NOMO-1 treated with dmso at 0.1 percent for 144 hours (cell line): Measurements from ENCODE around the gene BSPH1.
"Not testable (repeated sequence)": the region's sequence is repeated elsewhere in the genome, so short reads cannot be mapped to it uniquely, and the experiment has no call there.

Source experiments
- DNase-seq: peaks from one replicate; lab custom pipeline; 2025; ENCODE audit not compliant: unreplicated experiment; lab: John Stamatoyannopoulos, UW

BSPH1 gene, protein sequence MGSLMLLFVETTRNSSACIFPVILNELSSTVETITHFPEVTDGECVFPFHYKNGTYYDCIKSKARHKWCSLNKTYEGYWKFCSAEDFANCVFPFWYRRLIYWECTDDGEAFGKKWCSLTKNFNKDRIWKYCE

DNA sequence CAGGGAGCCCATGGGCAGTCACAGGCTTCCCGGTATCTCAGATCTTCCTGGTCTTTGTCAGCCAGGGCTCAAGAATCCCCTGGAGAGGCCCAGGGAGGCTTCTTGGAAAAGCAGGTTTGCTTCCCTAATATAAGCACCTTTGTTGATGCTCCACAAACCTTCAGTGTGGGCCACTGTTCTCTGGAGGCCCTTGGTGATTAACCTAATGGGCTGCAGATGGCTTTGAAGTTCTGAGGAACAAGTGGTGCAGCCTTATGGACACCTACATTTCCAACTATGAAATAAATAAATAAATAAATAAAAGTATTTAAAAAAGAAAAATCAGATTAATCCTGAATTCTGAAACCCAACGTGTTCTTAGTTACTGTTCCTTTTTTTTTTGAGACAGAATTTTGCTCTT is at the start of gene BSPH1:
BSPH1 (minus strand) TSS at position 101 of the 400 bp plus-strand sequence; CDS start at position 12, 89 bp downstream.
- DNase-seq: no peak

DNA sequence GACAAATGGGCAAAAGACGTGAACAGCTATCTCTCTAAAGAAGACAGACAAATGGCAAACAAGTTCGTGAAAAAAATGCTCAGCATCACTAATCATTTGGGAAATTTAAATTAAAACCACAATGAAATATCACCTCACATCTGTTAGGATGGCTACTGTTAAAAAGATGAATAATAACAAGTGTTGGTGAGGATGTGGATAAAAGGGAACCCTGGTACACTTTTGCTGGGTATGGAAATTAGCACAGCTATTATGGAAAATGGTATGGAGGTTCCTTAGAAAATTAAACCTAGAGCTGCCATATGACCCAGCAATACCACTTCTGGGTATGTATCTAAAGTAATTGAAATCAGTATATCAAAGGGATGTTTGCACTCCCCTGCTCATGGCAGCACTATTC is 44.8 kb upstream of the BSPH1 start:
- no peak for DNase-seq

DNA sequence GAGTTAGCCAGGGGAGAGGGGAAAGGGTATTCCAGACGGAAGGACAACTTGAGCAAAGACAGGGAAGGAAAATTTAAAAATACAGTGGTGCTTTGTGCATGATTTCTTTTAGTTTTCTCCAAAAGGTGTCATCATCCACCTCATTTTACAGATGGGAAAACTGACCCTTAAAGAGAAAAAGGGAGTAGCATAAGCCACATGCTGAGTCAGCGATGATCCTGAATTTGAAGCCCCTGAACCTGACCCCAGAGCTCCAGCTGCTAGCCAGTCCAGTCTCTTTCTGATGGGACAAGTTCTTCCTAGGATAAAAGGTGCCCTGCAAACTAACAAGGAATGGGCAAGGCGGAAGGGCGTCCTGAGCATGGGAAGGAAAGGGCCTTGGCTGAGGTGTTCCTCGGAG is 41.6 kb upstream of the BSPH1 start:
- no peak for DNase-seq

DNA sequence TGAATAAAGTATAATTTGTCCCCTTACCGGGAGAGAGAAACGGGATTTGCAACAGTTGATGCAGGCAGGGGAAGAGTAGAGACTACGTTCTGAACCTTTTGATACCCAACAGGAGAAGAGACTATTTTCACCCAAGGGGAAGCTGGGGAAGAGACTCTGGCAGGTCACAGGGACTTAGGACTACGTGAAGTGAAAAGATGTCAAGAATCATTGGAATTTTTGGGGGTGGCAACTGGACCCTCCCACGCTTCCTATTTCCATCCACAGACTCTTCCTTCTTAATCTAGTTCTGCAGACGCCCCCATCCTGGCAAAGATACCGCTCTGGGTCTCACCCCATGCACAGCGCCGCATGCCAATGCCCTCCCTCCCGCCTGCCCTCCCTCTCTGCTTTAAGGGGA is 38.1 kb upstream of the BSPH1 start:
- DNase-seq: no peak

DNA sequence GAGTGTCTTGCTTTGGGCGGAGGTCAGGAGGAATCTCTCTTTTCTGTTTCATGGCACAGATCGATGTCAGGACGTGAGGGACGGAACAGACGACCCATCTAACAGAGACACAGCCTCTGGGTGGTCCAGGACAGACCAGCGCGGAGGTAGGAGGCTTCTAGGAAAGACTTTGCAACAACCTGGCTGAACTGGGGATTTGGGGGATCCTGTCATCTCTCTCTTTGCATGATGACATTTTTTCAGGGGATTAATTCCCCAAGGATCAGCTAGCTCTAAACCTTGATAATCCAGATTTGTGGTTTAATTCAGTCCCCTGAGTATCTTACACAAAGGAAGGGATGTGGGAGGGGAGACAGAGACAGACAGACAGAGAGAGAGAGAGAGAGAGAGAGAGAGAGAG is 37.5 kb upstream of the BSPH1 start:
- DNase-seq: no peak

DNA sequence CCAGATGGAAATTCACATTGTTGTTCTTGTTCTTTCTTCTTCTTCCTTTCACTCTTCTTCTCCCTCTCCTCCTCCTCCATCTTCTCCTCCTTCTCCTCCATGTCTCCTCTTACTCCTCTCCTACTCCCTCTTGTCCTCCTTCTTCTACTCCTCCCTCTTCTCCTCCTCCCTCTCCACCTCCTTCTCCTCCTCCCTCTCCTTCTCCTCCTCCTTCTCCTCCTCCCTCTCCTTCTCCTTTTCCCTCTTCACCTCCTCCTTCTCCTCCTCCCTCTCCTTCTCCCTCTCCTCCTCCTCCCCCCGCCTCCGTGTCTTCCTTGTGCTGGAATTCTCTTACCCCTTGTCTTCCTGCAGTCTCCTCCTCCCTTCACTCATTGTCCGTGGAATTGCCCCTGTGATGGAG is 33.5 kb upstream of the BSPH1 start:
- no peak for DNase-seq

DNA sequence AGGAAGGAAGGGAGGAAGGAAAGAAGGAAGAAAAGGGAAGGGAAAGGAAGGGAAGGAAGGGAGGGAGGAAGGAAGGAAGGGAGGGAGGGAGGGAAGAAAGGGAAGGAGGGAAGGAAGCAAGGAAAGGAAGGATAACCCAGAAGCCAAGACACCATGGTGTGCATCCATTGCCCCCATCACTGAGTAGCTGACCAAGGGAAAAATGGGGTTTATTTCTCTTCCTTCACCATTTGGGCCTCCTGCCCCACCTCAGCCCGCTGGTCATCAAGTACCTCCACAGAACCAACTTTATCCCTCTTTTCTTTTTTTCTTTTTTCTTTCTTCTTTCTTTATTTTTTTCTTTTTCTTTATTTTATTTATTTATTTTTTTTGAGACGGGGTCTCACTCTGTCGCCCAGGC is 31.5 kb upstream of the BSPH1 start:
- DNase-seq: no peak

DNA sequence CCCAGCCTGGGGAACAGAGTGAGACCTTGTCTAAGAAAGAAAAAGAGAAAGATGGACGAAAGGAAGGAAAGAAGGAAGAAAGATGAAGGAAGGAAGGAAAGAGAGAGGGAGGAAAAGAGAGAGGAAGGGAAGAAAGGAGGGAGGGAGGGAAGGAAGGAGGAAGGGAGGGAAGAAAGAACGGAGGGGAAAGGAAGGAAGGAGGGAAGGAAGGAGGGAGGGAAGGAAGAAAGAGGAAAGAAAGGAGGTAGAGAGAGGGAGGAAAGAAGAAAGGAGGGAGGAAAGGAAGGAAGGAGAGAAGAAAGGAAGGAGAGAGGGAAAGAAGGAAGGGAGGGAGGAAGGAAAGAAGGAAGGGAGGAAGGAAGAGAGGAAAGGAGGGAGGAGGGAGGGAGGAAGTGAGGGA is 31.0 kb upstream of the BSPH1 start:
- DNase-seq: no peak

DNA sequence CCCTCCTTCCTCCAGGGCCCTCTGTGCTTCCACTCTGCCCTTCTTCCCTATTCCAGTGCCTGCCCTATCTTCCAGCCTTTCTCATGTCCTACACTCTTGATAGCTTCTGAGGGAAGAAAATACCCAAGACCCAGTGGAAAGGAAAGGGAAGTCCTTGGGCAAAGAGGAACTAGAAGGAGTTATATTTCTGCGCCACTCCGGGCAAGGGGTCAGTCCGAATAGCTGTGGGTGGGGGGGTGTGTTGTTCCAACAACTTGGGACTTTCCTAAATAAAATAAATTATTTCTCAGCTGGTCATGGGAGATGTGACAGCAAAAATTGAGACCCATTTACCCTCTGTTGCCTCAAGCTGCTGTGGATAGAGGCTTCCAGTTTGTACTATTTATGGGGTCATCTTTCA is 28.7 kb upstream of the BSPH1 start:
- DNase-seq: no peak

DNA sequence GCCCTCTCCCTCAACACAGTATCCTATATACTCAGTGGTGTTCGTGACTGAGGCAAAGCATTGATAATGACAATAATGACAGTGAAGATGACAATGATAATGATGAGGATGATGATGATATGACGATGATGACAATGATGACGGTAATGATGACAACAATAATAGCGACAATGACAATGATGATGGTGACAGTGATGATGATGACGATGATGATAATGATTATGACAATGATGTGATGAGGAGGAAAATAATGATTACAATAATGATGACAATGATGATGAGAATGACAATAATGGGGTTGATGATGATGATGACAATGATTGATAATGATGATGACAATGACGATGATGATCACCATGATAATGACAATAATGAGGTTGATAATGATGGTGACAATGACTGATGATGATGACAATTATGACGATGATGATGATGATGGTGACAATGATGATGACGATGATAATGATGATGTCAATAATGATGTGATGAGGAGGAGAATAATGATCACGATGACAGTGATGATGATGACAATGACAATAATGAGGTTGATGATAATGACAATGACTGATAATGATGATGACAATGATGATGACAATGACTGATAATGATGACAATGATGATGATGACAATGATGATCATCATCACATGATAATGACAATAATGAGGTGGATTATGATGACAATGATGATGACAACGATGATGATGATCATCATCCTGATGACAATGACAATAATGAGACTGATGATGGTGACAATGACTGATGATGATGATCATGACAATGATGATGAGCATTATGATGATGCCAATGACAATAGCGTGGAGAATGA is 19.2 kb upstream of the BSPH1 start:
- no peak for DNase-seq

DNA sequence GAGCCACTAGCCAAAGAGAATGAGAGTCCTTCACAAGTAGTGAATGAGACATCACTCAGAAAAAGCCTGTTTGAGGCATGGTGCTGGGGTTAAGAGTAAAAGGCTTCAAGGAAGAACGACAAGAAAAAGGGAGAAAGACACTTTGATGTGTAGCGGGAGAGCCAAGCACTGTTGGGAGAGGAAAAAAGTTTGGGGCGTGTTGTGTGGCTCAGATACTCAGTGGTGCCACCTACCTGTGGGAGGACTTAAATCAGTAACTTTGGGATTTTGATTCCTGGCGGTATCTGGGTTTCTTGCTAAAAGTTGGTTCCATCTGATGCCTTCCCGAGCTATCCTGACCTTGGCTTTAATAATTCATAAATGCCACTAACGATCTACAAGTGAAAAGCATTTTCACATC is 14.8 kb upstream of the BSPH1 start:
- no peak for DNase-seq

DNA sequence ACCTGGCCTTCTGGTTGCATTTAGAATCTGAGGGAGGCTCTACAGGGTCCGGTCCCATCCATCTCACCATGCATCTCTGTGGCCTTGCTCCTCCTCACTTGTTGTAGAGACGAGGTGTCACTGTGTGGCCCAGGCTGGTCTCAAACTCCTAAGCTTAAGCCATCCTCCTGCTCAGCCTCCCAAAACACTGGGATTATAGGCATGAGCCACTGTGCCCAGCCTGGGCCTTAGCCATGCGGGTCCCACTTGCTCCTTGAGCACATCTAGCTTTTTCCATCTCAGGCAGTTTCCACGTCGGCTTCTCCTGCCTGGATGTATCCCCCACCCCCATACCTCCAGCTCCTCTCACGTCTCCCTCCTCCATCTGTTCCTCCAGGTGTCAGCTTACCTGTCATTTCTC is 12.3 kb upstream of the BSPH1 start:
- DNase-seq: no peak

DNA sequence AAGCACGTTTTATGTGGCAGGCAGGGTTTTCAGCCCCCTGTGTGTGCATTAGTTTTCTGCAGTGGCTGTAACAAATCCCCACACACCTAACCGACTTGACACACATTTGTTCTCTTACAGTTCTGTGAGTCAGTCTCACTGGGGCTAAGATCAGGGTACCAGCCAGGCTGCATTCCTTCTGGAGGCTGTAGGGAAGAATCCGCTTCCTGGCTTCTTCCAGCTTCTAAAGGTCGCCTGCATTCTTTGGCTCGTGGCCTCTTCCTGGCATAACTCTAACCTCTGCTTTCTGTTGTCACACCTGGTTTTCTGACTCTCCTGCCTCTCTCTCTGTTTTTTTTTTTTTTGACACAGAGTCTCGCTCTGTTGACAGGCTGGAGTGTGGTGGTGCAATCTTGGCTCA is 8.9 kb upstream of the BSPH1 start:
- DNase-seq: no peak

DNA sequence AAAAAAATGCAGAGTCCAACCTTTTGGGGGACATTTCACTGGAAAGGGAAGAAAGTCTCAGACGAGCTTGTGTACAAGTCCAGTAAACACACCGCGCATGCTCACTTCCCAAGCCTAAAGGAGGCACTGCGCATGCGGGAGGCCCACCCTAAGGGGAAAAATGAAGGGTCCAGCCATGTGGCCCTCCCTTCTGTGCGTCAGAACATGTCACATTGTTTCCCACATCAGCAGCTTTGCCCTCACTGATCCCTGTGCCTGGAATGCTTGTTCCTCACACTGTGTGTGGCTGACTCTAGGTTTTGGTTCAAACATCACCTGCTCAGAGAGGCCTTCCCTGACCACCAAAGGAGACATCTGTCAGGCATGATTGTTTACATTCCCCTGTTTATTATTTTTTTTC is 6.8 kb upstream of the BSPH1 start:
- no peak for DNase-seq

DNA sequence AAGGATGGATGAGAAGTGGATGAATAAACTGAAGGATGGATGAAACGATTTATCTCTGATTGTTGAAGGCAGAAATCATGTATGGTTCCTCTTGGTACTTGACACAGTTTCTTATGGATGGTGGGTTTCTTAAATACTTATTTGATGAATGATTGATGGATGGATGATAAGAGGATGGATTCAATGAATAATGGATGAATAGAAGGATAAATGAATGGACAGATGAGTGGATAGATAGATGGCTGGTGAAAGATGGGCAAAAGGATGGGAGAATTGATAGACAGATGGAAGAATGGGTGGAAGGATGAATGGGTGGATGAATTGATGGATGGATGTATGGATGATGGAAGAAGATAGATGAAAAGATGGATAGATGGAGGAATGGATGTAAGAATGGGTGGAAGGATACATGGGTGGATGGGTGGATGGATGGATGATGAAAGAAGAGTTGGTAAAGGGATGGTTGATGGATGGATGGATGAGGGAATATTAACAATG is 4.3 kb upstream of the BSPH1 start:
- no peak for DNase-seq

DNA sequence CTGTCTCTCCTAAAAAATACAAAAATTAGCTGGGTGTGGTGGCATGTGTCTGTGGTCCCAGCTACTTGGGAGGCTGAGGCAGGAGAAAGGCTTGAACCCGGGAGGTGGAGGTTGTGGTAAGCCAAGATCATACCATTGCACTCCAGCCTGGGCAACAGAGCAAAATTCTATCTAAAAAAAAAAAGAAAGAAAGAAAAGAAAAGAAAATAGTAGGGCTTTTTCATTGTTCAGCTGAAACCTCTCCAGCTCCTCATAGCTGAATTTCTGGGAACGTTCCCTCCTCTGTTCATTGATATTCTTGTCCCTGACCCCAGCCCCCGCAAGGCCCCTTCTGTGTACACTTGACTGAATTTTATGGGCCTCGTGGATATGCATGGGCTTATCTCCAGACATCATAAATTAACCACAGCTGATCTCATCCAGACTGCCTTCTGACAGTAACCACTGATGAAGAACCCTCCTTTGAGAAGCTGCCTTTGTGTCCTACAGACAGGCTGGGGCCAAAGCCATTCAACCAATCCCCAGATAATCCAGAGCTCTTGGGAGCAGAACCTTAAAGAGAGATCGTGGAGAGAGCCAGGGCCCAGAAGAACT is 2.3 kb upstream of the BSPH1 start, which contains the start of gene ELSPBP1:
ELSPBP1 (plus strand) TSS at position 424 of the 594 bp plus-strand sequence. CDS start 14,036 bp downstream, outside the sequence.
- no peak for DNase-seq

DNA sequence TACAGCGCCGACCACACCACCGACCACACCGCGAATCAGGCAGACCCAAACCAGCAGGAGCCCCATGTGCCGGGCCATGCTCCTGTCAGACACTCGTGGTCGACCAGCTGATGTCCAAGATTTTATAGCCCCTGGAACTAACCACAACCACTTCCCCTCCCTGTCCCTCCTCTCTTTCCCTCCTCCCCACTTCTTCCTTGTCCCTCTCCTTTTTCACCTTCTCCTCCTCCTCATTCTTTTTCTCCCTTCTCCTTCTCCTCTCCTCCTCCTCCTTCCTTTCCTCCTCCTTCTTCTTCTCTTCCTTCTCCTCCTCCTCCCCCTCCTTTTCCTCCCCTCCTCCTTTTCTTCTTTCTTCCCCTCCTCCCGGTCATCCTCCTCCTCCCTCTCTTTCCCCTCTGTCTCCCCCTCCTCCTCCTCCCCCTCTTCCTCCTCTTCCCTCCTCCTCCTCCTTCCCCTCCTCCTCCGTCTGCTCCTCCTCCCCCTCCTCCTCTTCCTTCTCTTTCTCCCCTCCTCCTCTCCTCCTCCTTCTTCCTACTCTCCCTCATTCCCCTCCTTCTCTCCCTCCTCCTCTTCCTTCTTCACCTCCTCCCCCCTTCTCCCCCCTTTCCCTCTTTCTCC is 670 bp downstream of the BSPH1 start:
- DNase-seq: no peak

DNA sequence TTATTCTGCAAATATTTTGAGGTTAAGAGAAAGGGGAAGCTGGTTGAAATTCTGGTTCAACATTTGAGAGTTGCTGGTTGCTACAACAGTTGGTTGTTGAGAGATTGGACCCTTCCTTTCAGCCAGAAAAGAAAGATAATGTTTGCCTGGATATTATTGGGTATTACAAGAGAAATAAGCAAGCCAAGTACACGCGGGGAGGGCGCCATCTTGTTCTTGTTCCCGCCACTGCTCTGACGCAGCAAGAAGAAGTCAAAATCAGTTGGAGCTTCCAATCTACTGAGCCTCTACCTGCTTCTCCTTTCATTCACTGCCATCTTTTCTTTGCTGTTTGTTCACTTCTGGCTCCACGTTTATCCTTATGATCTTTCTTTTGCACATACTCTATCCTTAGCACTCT is 18.4 kb downstream of the BSPH1 start:
- DNase-seq: no peak

DNA sequence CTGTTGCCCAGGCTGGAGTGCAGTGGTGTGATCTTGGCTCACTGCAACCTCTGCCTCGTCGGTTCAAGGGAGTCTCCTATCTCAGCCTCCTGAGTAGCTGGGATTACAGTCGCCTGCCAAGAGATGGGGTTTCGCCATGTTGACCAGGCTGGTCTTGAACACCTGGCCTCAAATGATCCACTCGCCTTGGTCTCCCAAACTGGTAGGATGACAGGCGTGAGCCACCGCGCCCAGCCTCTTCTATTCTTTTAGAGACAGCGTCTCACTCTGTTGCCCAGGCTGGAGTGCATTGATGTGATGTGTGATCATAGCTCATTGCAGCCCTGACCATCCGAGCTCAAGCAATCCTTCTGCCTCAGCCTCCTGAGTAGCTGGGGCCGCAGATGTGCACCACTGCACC is 36.0 kb downstream of the BSPH1 start:
- not testable (repeated sequence) for DNase-seq

DNA sequence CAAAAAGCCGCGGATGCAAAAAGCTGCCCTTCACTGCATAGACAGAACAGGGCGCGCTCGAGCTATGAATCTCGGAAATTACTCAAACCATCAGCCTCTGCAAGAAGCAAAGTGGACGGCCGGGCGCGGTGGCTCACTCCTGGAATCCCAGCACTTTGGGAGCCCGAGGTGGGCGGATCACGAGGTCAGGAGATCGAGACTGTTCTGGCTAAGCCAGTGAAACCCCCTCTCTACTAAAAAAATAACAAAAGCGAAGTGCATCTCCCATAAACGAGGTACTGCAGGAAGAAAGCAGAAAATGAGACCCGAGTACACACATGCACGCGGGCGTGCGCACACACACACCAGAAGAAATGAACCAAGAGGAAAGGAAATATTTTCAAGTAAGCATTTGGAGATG is 39.8 kb downstream of the BSPH1 start:
- DNase-seq: not testable (repeated sequence)

DNA sequence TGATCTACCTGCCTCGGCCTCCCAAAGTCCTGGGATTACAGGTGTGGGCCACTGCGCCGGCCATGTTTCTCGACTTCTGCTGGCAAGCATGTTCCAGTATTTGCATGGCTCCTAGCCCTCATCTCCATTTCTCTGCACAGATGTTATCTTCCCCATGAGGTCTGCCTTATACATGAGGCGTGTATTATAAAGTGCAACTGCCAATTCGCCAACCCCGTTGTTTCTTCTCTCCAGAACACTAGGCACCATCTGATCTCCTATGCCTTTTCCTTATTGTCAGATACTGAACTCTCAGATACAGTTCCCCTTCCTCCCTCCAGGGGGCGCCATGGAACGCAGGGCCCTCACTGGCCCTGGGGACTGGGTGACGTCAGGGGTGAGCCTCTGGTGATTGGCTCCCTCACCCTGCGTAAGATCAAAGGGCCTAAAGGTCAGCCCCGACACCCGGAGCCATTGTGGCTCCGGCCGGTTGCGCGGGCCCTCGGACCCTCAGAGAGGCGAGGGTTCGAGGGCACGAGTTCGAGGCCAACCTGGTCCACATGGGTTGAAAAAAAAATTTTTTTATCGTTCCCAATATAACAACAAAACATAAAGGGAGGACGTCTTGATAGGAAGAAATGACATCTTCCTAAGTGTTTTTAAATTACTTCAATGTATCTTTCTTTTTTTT is 42.0 kb downstream of the BSPH1 start:
- not testable (repeated sequence) for DNase-seq
